ENCODE results near the gene TAS2R10. TPM values are rescaled to one million over a fixed set of nuclear protein-coding genes. Genes with fewer than 3 reads are reported as not detected.

TAS2R10 gene
- total RNA-seq: under 1 TPM in 3 of 6 experiments, not detected in 3; 0.37 to 0.65 (median 0.39) TPM
- long read RNA-seq: 0 reads

- Histone ChIP-seq H3K27ac (no peak within 1 kb of the TSS), H3K4me3 (no peak within 1 kb of the TSS), H3K27me3 (no peaks in the 10 kb centered on the region), H3K4me1 (no peaks in the 10 kb centered on the region), H3K9me3 (no peaks in the 10 kb centered on the region), H3K36me3 (no peaks in the 10 kb centered on the region)
- WGBS (ENCODE audit: insufficient coverage, low coverage, low lambda C conversion rate, missing lambda C conversion rate): 96% methylated on average over 3 of the region's 3 CpGs
- DNase-seq (no peak), ATAC-seq (no peak)
- TF ChIP-seq CTCF (IDR thresholded peaks at IDR 0.05): no peak
- no peak for TF ChIP-seq POLR2A (IDR thresholded peaks at IDR 0.05)
- intact Hi-C loops (cut with DNase I): no loop called here
Measured at GRCh38 chr12:10826258-10826657, at the start of gene TAS2R10. Gene TAS2R10, minus strand, starts transcription at chr12:10826358. Its CDS starts 89 bp downstream, at chr12:10826269.

GRCh38 chr12:10873378-10873777, 47.2 kb upstream of the TAS2R10 start:
- Histone ChIP-seq H3K9me3 (no peaks in the 10 kb centered on the region), H3K27ac (no peak overlapping the region), H3K4me3 (no peak overlapping the region), H3K4me1 (no peaks in the 10 kb centered on the region), H3K36me3 (no peaks in the 10 kb centered on the region), H3K27me3 (no peaks in the 10 kb centered on the region)
- no peak for DNase-seq
- intact Hi-C loops (cut with DNase I): no loop called here
- TF ChIP-seq CTCF (IDR thresholded peaks at IDR 0.05) (no peak), POLR2A (IDR thresholded peaks at IDR 0.05) (no peak)
- 46% methylated on average over 2 of the region's 2 CpGs for WGBS (ENCODE audit: insufficient coverage, low coverage, low lambda C conversion rate, missing lambda C conversion rate)
- no peak for ATAC-seq

GRCh38 chr12:10867381-10867780, 41.2 kb upstream of the TAS2R10 start:
- H3K27ac ChIP-seq: no peak overlapping the region
- 23% methylated on average over 2 of the region's 2 CpGs for WGBS (ENCODE audit: insufficient coverage, low coverage, low lambda C conversion rate, missing lambda C conversion rate)
- peak; percentile 82 to 92 (median 90) for ATAC-seq

GRCh38 chr12:10863512-10864218, 37.5 kb upstream of the TAS2R10 start:
- no peak for DNase-seq
- no peak for ATAC-seq
- no peaks in the 10 kb centered on the region for H3K9me3 ChIP-seq
- H3K36me3 ChIP-seq: no peaks in the 10 kb centered on the region
- H3K27me3 ChIP-seq: no peaks in the 10 kb centered on the region
- WGBS (ENCODE audit: insufficient coverage, low coverage, low lambda C conversion rate, missing lambda C conversion rate): 88% methylated on average over 2 of the region's 2 CpGs
- H3K4me3 ChIP-seq: no peak overlapping the region
- TF ChIP-seq CTCF (IDR thresholded peaks at IDR 0.05) (no peak), POLR2A (IDR thresholded peaks at IDR 0.05) (no peak)
- H3K27ac ChIP-seq: no peak overlapping the region
- H3K4me1 ChIP-seq: no peaks in the 10 kb centered on the region
- intact Hi-C loops (cut with DNase I): no loop called here

More at GRCh38 chr12:10867381-10867780, 41.2 kb upstream of the TAS2R10 start:
- Histone ChIP-seq H3K36me3 (no peaks in the 10 kb centered on the region), H3K9me3 (no peaks in the 10 kb centered on the region), H3K4me3 (no peak overlapping the region), H3K27me3 (no peaks in the 10 kb centered on the region), H3K4me1 (no peaks in the 10 kb centered on the region)
- intact Hi-C loops (cut with DNase I): no loop called here
- TF ChIP-seq POLR2A (IDR thresholded peaks at IDR 0.05) (no peak), CTCF (IDR thresholded peaks at IDR 0.05) (peak; percentile 41 to 59 (median 54))
- no peak for DNase-seq
